ENCODE results near the gene RSPH9.

The RSPH9 gene

DNA sequence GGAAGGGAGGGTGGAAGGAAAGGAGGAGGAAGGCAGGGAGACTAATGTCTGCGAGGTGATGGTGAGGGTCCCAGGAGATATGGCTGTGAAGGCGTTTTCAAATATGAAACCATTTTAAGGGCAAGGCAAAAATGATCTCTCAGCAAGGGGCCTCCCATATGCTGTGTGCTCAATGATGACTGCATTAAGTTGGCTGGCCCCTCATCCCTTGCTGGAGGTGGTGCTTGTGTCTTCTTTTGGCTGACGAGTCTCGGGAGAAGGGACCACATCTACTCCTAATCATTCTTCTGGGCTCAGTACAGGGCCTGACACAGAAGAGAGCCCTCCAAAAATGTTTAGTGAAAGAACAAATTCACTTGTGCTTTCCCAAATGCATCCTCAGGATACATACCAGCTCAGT is 65.7 kb downstream of the RSPH9 start:
- DNase-seq (ENCODE audit: low read depth): no peak

- DNase-seq (ENCODE audit: low read depth): no peak
Observed at GRCh38 chr6:43712579-43712978, 67.7 kb downstream of the RSPH9 start.

GRCh38 chr6:43713643-43714310 is 68.9 kb downstream of the RSPH9 start:
- DNase-seq (ENCODE audit: low read depth): no peak

- no peak for DNase-seq (ENCODE audit: low read depth)
Observed at GRCh38 chr6:43714311-43715055, 69.6 kb downstream of the RSPH9 start.

DNA sequence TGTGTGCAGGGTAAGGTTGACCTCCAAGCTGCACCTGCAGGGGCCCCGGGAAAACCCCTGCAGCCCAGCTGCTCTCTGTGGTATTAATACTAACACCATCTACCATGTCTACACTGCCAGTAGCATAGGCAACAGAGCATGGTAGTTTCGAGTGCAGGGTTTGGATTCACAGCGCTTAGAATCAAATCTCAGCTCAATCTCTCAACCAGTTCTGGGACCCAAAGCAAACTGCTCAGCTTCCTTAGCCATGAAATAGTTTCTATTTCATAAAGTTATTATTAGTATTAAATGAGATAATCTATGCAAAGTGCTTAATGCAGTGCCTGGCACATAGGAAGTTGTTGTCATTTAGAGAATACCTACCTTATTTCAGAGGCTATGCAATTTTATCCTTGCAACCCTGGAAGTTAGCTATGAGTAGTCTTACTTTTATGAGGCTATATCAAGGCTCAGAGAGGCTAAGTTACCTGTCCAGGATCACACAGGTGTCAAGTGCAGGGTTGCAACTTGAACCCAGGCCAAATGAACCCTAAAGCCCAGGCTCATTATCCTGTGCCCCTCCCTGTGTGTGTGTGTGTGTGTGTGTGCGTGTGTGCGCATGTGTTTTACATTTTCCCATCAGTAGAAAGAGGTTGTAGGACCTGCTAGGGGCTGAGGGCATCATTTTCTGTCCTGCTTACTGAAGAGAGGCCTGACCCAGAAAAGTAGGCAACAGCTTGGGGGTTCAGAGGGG is 70.4 kb downstream of the RSPH9 start:
- no peak for DNase-seq (ENCODE audit: low read depth)

DNA sequence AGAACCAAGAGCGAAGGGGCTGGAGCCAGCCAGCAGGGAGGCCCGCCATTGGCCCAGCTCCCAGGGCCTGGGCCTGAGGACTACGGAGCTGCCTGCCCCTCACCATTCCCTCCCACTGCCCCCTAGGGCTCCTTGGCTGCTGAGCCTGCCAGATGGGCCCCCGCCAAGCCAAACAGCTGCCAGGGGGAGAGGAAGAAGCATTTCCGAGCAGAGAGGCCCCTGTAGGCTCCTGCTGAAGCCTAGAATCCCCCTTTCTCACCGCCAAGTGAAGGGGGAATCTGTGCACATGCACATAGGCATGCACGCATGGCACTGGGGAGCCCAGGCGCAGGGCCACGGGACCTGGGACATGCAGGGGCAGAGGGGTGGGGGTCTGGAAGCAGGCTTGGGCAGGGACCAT is 71.3 kb downstream of the RSPH9 start:
- DNase-seq (ENCODE audit: low read depth): no peak

- DNase-seq (ENCODE audit: low read depth): no peak
Observed at GRCh38 chr6:43717389-43717788, 72.6 kb downstream of the RSPH9 start.

- DNase-seq (ENCODE audit: low read depth): no peak
Observed at GRCh38 chr6:43717822-43718221, 73.0 kb downstream of the RSPH9 start.

DNA sequence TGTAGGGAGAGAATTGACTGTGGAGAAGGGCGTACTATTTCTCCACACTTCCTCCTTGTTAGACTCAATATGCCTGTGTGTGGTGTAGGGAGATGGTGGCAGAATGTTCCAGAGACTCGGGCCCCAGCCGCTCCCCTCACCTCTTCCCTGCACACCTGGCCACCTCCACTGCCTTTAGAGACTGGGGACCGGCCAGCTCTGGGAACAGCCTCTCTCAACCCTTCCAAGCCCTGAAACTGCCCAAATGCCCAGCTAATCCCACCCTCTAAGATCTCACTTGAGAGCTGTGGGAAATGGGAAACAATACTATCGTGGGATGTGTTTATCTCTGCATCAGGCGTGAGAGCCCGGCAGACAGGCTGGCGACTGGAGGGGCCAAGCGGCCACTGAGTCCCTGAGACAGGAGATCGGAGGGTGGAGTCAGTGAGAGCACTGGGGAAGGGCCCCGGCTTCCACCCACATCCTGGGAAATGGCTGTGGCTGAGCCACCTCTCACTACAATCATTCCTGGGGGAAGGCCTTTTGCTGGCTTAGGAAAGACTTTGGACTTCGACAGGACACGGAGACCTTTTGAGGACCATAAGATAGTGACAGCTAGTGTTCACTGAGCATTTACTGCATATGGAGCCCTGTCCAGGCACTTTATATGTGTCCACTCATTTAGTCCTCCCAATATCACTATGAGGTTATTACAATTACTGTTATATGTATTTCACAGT is 73.7 kb downstream of the RSPH9 start:
- no peak for DNase-seq (ENCODE audit: low read depth)

DNA sequence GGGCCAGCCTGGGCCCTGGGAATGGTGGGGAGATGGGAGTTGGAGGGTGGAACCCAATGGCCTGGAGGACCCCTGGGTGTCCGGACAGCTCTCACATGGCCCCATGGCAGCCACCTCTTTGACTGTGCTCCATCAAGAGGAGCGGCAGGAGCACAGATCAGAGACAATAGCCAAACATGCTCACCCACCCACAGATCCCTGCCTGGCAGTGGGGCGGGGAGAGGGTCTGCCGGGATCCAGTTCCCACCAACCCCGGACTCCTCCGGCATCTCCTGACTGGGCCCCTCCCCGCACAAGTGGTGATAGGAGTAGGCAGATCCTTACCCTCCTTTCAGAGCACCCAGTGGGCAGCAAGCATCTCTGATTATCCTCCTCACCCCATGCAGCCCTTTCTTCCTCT is 74.7 kb downstream of the RSPH9 start:
- DNase-seq (ENCODE audit: low read depth): no peak

- no peak for DNase-seq (ENCODE audit: low read depth)
Observed at GRCh38 chr6:43720999-43721398, 76.2 kb downstream of the RSPH9 start.
